Stimulated activated CD4-positive, alpha-beta T cell treated with anti-CD3 and anti-CD28 coated beads, Interleukin-12 subunit alpha, Interleukin-12 subunit beta, amount 100 ng/mL, for 4 hours (primary cell): ENCODE data around the gene CCNB3.

ENCODE experiments used
- DNase-seq: peaks from one replicate; pipeline ENCODE4 v3.0.0-alpha.2; 2020

CCNB3 gene

DNA sequence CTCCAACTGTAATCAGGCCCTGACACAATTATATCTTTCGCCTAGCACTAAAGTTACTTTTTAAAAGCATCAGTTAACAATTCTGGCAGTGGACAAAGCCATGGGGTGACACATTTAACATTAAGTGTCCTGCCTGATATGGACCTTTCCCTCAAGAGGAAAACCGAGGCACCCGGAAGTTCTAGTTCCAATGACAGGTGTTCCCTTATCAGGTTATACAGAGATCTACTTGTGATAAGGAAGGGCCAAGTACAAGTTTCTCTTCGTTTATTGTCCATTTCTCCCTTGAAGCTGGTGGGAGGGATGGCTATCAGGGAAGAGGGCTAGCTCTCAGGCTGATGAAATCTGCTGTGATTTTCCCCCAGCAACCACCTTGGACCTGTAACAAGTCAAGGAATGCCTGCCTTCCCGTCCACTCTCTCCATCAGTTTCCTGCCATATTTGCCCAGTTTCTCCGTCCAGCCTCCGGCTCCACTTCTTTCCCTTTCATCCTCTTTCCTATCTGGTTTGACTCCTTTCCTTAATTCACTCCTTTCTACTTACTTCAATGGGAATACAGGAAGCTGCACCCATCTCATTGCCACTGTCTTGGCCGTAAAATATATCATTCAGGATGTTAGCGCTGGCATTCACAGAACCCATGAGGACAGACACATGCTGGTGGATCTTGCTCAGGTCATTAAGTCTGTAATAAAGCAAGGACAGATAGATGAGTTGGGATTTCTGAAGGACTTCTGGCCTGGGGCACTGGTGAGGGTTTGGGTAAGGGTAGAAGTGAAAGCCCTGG lies 171.1 kb downstream of the CCNB3 start:
- no peak for DNase-seq

DNA sequence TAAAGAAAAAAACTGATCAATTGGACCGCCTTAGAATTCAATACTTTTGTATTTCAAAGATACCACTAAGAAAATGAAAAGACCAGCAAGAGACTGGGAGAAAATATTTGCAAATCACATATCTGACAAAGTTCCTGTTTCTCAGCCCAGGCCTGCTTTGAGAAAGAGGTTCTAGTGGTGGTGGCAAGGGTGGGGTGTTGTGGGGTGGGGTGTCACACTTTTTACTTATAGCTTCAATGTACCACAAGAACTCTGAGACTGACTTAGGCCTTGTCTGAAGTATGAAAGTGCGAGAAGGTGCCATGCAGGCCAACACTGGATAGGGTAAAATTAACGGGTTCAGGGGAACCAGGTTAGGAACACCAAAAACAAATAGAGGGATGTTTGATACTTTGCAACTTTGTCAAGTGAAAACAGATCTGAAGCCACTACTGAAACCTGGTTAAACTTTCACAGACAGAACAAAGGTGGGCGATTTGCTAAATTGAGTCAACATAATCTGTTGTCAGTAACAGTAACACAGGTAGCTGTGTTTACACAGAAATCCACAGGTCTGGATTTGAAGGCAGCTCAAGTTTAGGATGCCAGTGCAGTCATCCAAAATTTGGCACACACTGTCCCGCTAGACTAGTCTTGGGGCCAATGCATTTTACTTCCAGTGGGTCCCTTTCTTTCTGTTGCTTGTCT lies 177.3 kb downstream of the CCNB3 start:
- no peak for DNase-seq

DNA sequence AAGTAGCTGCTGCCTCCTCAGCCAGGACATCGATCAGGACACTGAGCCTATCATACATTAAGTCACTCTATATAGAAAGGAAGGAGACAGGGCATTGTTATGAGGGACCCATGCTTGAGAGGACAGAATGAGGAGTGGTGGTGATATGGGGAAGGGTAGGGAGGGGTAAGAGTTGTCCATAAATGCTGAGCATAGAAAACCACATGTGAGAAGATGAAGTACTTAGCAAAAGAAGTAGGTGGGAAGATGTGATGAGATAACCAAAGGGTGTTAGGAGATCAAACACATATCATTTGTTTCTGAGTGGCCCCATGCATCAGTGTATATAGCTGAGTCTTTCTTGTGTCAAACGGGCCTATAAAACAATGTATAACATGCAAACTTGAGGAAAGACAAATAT lies 182.0 kb downstream of the CCNB3 start:
- no peak for DNase-seq

DNA sequence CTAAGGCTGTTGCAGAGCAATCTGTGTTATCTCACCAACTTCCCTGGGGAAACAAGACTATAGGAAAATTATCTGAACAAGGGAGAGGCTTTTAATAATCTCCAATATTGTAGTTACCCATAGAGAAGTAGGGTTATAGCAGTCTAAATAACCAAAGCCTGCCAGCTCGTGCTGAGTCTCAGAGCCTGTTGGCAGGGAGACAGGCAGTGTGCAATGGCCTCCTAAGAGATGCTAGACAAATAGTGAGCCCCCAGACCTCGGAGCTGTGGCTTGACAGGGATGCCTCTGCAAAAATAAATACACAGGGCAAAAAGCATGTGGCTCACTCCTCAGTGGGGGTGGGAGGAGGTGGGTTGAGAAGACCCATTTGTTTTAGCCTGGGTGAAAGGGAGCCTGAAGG lies 189.3 kb downstream of the CCNB3 start:
- DNase-seq: no peak
